Mononuclear cell (primary cell): Measurements from ENCODE around the gene C17orf75. TPM values are rescaled to one million over a fixed set of nuclear protein-coding genes. Genes with fewer than 3 reads are reported as not detected.

Experiments
- H3K27me3 ChIP-seq: 2 replicates; pipeline ENCODE4 v1.6.0; 2011; ENCODE audit warnings: low read length, control low read depth; ENCODE audit not compliant: insufficient read depth
- H3K4me1 ChIP-seq: 2 replicates; pipeline ENCODE4 v1.5.1; 2011; ENCODE audit warnings: mild to moderate bottlenecking, low read length, control low read depth; ENCODE audit not compliant: insufficient read depth
- H3K4me3 ChIP-seq: 2 replicates; pipeline ENCODE4 v1.5.1; 2011; ENCODE audit warnings: mild to moderate bottlenecking, low read length, moderate library complexity
- H3K9me3 ChIP-seq: 2 replicates; pipeline ENCODE4 v1.5.1; 2011; ENCODE audit warnings: low read depth, mild to moderate bottlenecking, control low read depth, low read length
- total RNA-seq: library from RNA; depleted of rRNA; stranded (reverse); fragments of >200 nt; gene quantifications from one replicate; pipeline ENCODE4 v1.2.3, GENCODE V29; 2012

The C17orf75 gene
- total RNA-seq, 1 donor = 5.8 TPM

DNA sequence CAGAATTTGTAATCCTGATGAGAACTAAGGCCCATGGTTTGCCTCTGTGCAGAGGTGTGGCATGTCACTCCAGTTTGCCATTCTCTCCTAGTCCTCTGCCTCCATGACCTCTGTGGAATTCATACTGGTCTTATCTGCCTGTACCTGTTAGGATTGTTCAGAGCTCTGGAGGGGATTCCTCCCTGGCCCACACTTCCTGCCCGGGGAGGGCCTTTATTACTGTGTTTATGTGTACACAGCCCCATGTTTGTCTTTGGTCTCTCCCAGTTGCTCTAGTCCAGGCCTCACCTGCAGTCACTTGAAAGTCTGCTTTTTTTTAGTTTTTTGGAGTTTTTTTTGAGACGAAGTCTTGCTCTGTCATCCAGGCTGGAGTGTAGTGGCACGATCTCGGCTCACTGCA, 39.9 kb downstream of the C17orf75 start:
- Histone ChIP-seq H3K9me3 (no peaks in the 10 kb centered on the region), H3K4me1 (no peaks in the 10 kb centered on the region), H3K27me3 (no peaks in the 10 kb centered on the region), H3K4me3 (no peak overlapping the region)

- Histone ChIP-seq H3K27me3 (no peaks in the 10 kb centered on the region), H3K9me3 (no peaks in the 10 kb centered on the region), H3K4me1 (no peaks in the 10 kb centered on the region), H3K4me3 (no peak overlapping the region)
These were observed 42.3 kb downstream of the C17orf75 start for GRCh38 chr17:32299580-32300164.

- no peaks in the 10 kb centered on the region for H3K4me1 ChIP-seq
- H3K4me3 ChIP-seq = no peak overlapping the region
- H3K9me3 ChIP-seq = no peaks in the 10 kb centered on the region
- H3K27me3 ChIP-seq = no peaks in the 10 kb centered on the region
These were observed 43.0 kb downstream of the C17orf75 start for GRCh38 chr17:32298721-32299579.

- H3K4me1 ChIP-seq = no peaks in the 10 kb centered on the region
- H3K9me3 ChIP-seq = no peaks in the 10 kb centered on the region
- H3K4me3 ChIP-seq = no peak overlapping the region
- no peaks in the 10 kb centered on the region for H3K27me3 ChIP-seq
These were observed 43.7 kb downstream of the C17orf75 start for GRCh38 chr17:32298298-32298697.

GRCh38 chr17:32297860-32298259, 44.1 kb downstream of the C17orf75 start:
- H3K9me3 ChIP-seq = no peaks in the 10 kb centered on the region
- no peaks in the 10 kb centered on the region for H3K27me3 ChIP-seq
- H3K4me3 ChIP-seq = no peak overlapping the region
- no peaks in the 10 kb centered on the region for H3K4me1 ChIP-seq

- no peak overlapping the region for H3K4me3 ChIP-seq
- no peaks in the 10 kb centered on the region for H3K4me1 ChIP-seq
- H3K9me3 ChIP-seq = no peaks in the 10 kb centered on the region
- no peaks in the 10 kb centered on the region for H3K27me3 ChIP-seq
These were observed 44.5 kb downstream of the C17orf75 start for GRCh38 chr17:32297424-32297823.

DNA sequence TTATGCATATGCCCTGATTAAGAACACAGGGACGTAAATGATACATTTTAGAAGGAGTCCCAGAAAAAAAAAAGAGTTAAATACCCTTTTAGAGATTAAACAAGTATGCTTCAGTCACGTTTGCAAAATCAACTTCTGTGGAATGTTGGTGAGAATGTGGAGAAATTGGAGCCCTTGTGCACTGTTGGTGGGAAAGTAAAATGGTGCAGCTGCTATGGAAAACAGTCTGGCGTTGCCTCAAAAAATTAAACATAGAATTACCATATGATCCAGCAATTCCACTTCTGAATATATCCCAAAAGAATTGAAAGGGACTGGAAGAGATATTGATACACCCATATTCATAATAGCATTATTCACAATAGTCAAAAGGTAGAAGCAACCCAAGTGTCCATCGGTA, 49.9 kb downstream of the C17orf75 start:
- Histone ChIP-seq H3K4me3 (no peak overlapping the region), H3K9me3 (no peaks in the 10 kb centered on the region), H3K27me3 (no peaks in the 10 kb centered on the region), H3K4me1 (peaks cover 14% of the 10 kb centered on the region)

DNA sequence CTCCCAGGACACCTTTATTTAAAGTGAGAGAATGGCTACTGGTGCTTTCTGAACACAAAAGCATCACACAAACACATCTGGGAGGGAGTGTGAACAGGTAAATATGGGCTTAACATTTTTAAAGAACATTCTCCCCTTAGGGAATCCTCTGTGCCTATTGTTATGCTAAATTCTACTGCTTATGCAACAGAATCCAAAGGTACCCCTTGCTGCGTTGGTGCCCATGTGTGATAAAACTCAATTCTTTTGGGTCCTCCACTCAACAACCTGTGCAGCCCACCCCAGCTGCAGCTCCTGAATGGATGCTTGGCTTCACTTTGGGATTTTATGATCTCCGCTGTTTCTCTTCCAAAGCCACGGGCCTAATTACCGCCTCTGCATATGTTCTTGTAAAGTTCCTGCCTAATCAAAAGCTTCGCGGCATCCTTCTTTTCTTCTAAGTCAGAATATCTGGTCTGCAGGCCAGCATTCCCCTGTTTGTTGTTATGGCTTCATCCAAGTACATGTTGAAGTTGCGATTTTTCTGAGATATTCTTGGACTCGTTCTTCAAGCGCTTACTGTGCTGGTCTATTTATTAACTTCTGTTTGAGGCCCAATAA, 52.4 kb downstream of the C17orf75 start:
- no peak overlapping the region for H3K4me3 ChIP-seq

DNA sequence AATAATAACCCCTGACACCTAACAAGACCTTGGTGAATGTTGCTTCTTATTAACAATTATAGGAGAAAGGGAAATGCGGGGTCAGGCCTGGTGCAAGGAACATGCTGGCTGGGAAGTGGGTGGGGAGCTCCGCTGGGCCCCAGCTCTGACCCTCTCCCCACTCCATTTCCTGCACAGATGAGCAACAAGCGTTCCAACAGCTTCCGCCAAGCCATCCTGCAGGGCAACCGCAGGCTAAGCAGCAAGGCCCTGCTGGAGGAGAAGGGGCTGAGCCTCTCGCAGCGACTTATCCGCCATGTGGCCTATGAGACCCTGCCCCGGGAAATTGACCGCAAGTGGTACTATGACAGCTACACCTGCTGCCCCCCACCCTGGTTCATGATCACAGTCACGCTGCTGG, 53.4 kb downstream of the C17orf75 start:
- Histone ChIP-seq H3K27me3 (no peaks in the 10 kb centered on the region), H3K9me3 (no peaks in the 10 kb centered on the region), H3K4me3 (no peak overlapping the region), H3K4me1 (peaks cover 22% of the 10 kb centered on the region)

More for the DNA sequence above, 52.4 kb downstream of the C17orf75 start:
- Histone ChIP-seq H3K27me3 (no peaks in the 10 kb centered on the region), H3K9me3 (no peaks in the 10 kb centered on the region), H3K4me1 (peaks cover 22% of the 10 kb centered on the region)

GRCh38 chr17:32287804-32288511, 54.0 kb downstream of the C17orf75 start:
- Histone ChIP-seq H3K27me3 (no peaks in the 10 kb centered on the region), H3K9me3 (no peaks in the 10 kb centered on the region), H3K4me3 (no peak overlapping the region), H3K4me1 (peaks cover 22% of the 10 kb centered on the region)

- Histone ChIP-seq H3K4me1 (peaks cover 22% of the 10 kb centered on the region), H3K27me3 (no peaks in the 10 kb centered on the region), H3K4me3 (no peak overlapping the region), H3K9me3 (no peaks in the 10 kb centered on the region)
These were observed 55.5 kb downstream of the C17orf75 start for GRCh38 chr17:32286518-32286900.

GRCh38 chr17:32285746-32286517, 56.0 kb downstream of the C17orf75 start:
- peaks cover 22% of the 10 kb centered on the region for H3K4me1 ChIP-seq
- no peak overlapping the region for H3K4me3 ChIP-seq
- H3K9me3 ChIP-seq = no peaks in the 10 kb centered on the region
- no peaks in the 10 kb centered on the region for H3K27me3 ChIP-seq

GRCh38 chr17:32285306-32285705, 56.7 kb downstream of the C17orf75 start:
- Histone ChIP-seq H3K4me3 (no peak overlapping the region), H3K27me3 (no peaks in the 10 kb centered on the region)

DNA sequence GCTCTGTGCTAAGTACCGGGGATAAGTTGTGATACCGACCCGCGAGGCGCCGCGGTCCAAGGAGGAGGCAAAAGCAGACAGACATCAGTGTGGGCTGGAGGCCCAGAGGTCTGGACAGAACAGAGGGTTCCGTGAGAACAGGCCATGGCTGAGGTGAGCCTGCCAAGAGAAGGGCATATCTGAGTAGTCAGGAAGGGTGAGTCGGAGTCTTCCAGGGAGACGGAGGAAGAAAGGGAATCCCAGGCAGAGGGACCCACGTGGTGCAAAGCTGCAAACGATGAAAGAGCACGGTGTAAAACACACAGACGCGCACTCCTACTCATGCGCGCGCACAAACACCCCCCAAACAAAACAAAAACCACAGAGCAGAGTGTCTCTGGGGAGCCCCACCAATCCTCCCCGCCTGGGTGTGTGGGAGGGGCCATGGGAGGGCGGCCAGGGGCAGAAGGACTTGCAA, 58.2 kb downstream of the C17orf75 start:
- H3K4me1 ChIP-seq = peaks cover 15% of the 10 kb centered on the region
- H3K9me3 ChIP-seq = no peaks in the 10 kb centered on the region
- H3K27me3 ChIP-seq = no peaks in the 10 kb centered on the region
- no peak overlapping the region for H3K4me3 ChIP-seq

More at GRCh38 chr17:32285306-32285705, 56.7 kb downstream of the C17orf75 start:
- Histone ChIP-seq H3K4me1 (peaks cover 22% of the 10 kb centered on the region), H3K9me3 (no peaks in the 10 kb centered on the region)
